Activated CD4-positive, alpha-beta T cell treated with anti-CD3 and anti-CD28 coated beads, Interleukin-2, amount 50 U/mL, for 1 hour (primary cell): ENCODE data around the gene FICD.

Source experiments
- DNase-seq: peaks from one replicate; pipeline ENCODE4 v3.0.0-alpha.2; 2020

FICD gene

DNA sequence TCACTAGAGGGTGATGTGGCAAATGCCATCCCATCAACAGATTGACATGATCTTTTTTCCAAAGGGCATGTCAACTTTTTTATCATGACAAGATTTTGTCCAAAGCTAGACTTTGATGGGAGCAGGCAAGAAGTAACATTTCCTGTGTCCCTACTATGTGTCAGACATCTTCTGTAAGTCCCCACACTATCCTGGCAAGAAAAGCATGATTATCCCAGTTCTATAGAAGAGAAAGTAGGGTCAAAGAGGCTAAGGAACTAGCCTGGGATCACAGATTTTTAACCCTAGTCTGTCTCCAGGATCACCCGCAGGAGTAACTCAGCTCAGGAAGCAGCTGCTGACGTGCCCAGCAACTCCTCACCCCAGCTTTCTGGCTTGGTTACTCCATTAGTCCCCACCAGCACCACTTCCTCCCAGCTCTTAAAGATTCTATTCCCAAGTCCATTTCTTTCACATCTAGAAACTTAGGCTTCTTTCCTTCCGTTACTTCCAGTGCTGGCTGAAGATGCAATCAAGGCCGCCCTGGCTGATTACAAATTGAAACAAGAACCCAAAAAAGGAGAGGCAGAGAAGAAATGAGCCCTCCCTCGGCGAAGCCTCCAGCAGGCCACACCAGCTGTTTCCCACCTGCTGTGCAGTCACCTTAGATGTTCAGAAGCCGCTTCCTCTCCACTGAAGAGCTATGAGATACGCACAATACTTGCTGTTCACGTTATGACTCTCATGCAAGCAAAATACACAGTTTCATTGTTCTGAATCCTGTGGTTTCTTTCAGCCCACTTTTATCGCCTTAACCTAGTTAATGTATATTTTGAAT is 53.5 kb downstream of the FICD start:
- peak; percentile 61 for DNase-seq
